Smooth muscle cell (in vitro differentiated cells): Measurements from ENCODE around the gene SMAD1. TPM values are rescaled to one million over a fixed set of nuclear protein-coding genes. Genes with fewer than 3 reads are reported as not detected.

Experiments used
- DNase-seq: peaks from one replicate; lab custom pipeline; 2025; ENCODE audit not compliant: unreplicated experiment; lab: John Stamatoyannopoulos, UW
- H2AFZ ChIP-seq: fragments of 200-600 bp; sonication (generic); 2 replicates; pipeline ENCODE4 v1.6.0; 2016; ENCODE audit warnings: antibody characterized with exemption, low read depth, mild to moderate bottlenecking
- H3F3A ChIP-seq: fragments of 200-600 bp; sonication (generic); 2 replicates; pipeline ENCODE4 v1.6.0; 2017; ENCODE audit warnings: antibody characterized with exemption, low read depth
- H3K27ac ChIP-seq: fragments of 200-600 bp; sonication (generic); 2 replicates; pipeline ENCODE4 v1.5.1; 2016; ENCODE audit warnings: low read depth, mild to moderate bottlenecking
- H3K27me3 ChIP-seq: fragments of 200-600 bp; sonication (generic); 2 replicates; pipeline ENCODE4 v1.6.1; 2016; ENCODE audit warnings: low read depth, mild to moderate bottlenecking
- H3K36me3 ChIP-seq: fragments of 200-600 bp; sonication (generic); 2 replicates; pipeline ENCODE4 v1.5.1; 2016; ENCODE audit warnings: low read depth
- H3K4me1 ChIP-seq: fragments of 200-600 bp; sonication (generic); 2 replicates; pipeline ENCODE4 v1.5.1; 2016; ENCODE audit warnings: low read depth
- H3K4me2 ChIP-seq: fragments of 200-600 bp; sonication (generic); 2 replicates; pipeline ENCODE4 v1.6.0; 2016; ENCODE audit warnings: mild to moderate bottlenecking
- H3K4me3 ChIP-seq: fragments of 200-600 bp; sonication (generic); 2 replicates; pipeline ENCODE4 v1.5.1; 2016; ENCODE audit warnings: mild to moderate bottlenecking
- H3K79me2 ChIP-seq: fragments of 200-600 bp; sonication (generic); 2 replicates; pipeline ENCODE4 v1.6.0; 2016; ENCODE audit warnings: low read depth, mild to moderate bottlenecking
- H3K9ac ChIP-seq: fragments of 200-600 bp; sonication (generic); 2 replicates; pipeline ENCODE4 v1.6.0; 2016; ENCODE audit warnings: low read depth
- H3K9me3 ChIP-seq: fragments of 200-600 bp; sonication (generic); replicated peaks from 2 replicates; pipeline ENCODE4 v1.5.1; 2016; ENCODE audit warnings: low read depth
- H4K20me1 ChIP-seq: fragments of 200-600 bp; sonication (generic); 2 replicates; pipeline ENCODE4 v1.6.0; 2016; ENCODE audit warnings: low read depth
- CTCF ChIP-seq: fragments of 200-600 bp; sonication (generic); IDR thresholded peaks from 2 replicates; pipeline ENCODE4 v1.5.1; 2017; ENCODE audit warnings: borderline replicate concordance, mild to moderate bottlenecking, antibody characterized with exemption; ENCODE audit not compliant: insufficient read depth, poor library complexity, severe bottlenecking
- WGBS: methylation state at CpG from one replicate; pipeline ENCODE4 v1.1.7; 2016; ENCODE audit warnings: low lambda C conversion rate; 5-methylcytosine and 5-hydroxymethylcytosine counted together
- polyA plus RNA-seq: library from polyadenylated mRNA; unstranded; fragments of >200 nt; fragmentation: Nextera tagmentation; extraction: Ambion mirVana; gene quantifications from 2 replicates; pipeline ENCODE4 v1.2.1, GENCODE V29; 2016
- total RNA-seq: library from RNA; depleted of rRNA; stranded (reverse); fragments of >200 nt; gene quantifications from 2 replicates; pipeline ENCODE4 v1.2.3, GENCODE V29; 2014

SMAD1 gene
- total and polyA plus RNA-seq, 2 experiments from 2014 or later, result 23.1 to 34.0 TPM

- no peaks in the 10 kb centered on the region for H3F3A ChIP-seq
- no peak overlapping the region for H2AFZ ChIP-seq
- H3K9ac ChIP-seq, result no peak overlapping the region
- peaks cover 5% of the 10 kb centered on the region for H3K36me3 ChIP-seq
- TF ChIP-seq CTCF, result no peak
- H3K4me3 ChIP-seq, result no peak overlapping the region
- H4K20me1 ChIP-seq, result peaks cover 10% of the 10 kb centered on the region
- peaks cover 92% of the 10 kb centered on the region for H3K79me2 ChIP-seq
- no peak for DNase-seq
- peaks cover 7% of the 10 kb centered on the region for H3K9me3 ChIP-seq
- no peak overlapping the region for H3K4me2 ChIP-seq
- no peak overlapping the region for H3K27ac ChIP-seq
- no peaks in the 10 kb centered on the region for H3K27me3 ChIP-seq
- WGBS, result 87% methylated on average over 2 of the region's 2 CpGs
- peaks cover 4% of the 10 kb centered on the region for H3K4me1 ChIP-seq
Measured at GRCh38 chr4:145511913-145512522, 30.4 kb downstream of the SMAD1 start.

- Histone ChIP-seq H4K20me1 (no peaks in the 10 kb centered on the region), H3F3A (no peaks in the 10 kb centered on the region), H3K27ac (no peak overlapping the region), H3K79me2 (peaks cover 85% of the 10 kb centered on the region), H3K9me3 (peaks cover 7% of the 10 kb centered on the region), H2AFZ (no peak overlapping the region), H3K4me1 (peaks cover 4% of the 10 kb centered on the region), H3K27me3 (no peaks in the 10 kb centered on the region), H3K4me3 (no peak overlapping the region), H3K36me3 (peaks cover 5% of the 10 kb centered on the region), H3K9ac (no peak overlapping the region), H3K4me2 (no peak overlapping the region)
- TF ChIP-seq CTCF, result no peak
- WGBS, result 89% methylated on average over 4 of the region's 4 CpGs
- no peak for DNase-seq
Measured at GRCh38 chr4:145513020-145513621, 31.5 kb downstream of the SMAD1 start.

- no peaks in the 10 kb centered on the region for H3K9me3 ChIP-seq
- no peak overlapping the region for H3K4me3 ChIP-seq
- TF ChIP-seq CTCF, result no peak
- H3F3A ChIP-seq, result no peaks in the 10 kb centered on the region
- H2AFZ ChIP-seq, result no peak overlapping the region
- peaks cover 9% of the 10 kb centered on the region for H4K20me1 ChIP-seq
- no peak overlapping the region for H3K4me2 ChIP-seq
- no peak overlapping the region for H3K27ac ChIP-seq
- no peak overlapping the region for H3K9ac ChIP-seq
- peaks cover 81% of the 10 kb centered on the region for H3K79me2 ChIP-seq
- H3K4me1 ChIP-seq, result peaks cover 6% of the 10 kb centered on the region
- no peak for DNase-seq
- H3K36me3 ChIP-seq, result no peaks in the 10 kb centered on the region
- 90% methylated on average over 1 of the region's 1 CpG for WGBS
- H3K27me3 ChIP-seq, result no peaks in the 10 kb centered on the region
Measured at GRCh38 chr4:145520172-145520571, 38.5 kb downstream of the SMAD1 start.

- H3K27ac ChIP-seq, result no peak overlapping the region
Measured at GRCh38 chr4:145521282-145521681, 39.6 kb downstream of the SMAD1 start.

More at GRCh38 chr4:145521282-145521681, 39.6 kb downstream of the SMAD1 start:
- Histone ChIP-seq H3K4me1 (peaks cover 4% of the 10 kb centered on the region), H3K4me3 (no peak overlapping the region), H3K4me2 (no peak overlapping the region), H3K9ac (no peak overlapping the region), H3K9me3 (no peaks in the 10 kb centered on the region), H3K36me3 (no peaks in the 10 kb centered on the region), H3K79me2 (peaks cover 70% of the 10 kb centered on the region), H4K20me1 (peaks cover 10% of the 10 kb centered on the region), H3K27me3 (no peaks in the 10 kb centered on the region), H3F3A (no peaks in the 10 kb centered on the region), H2AFZ (no peak overlapping the region)
- no peak for TF ChIP-seq CTCF
- no peak for DNase-seq
- whole genome bisulfite sequencing, result 93% methylated on average over 2 of the region's 2 CpGs
